ENCODE measurements around the gene SSBP1. TPM values are rescaled to one million over a fixed set of nuclear protein-coding genes. Genes with fewer than 3 reads are reported as not detected.

Gene SSBP1, protein sequence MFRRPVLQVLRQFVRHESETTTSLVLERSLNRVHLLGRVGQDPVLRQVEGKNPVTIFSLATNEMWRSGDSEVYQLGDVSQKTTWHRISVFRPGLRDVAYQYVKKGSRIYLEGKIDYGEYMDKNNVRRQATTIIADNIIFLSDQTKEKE
- 246 and 316 TPM in 2 replicates for total RNA-seq

DNA sequence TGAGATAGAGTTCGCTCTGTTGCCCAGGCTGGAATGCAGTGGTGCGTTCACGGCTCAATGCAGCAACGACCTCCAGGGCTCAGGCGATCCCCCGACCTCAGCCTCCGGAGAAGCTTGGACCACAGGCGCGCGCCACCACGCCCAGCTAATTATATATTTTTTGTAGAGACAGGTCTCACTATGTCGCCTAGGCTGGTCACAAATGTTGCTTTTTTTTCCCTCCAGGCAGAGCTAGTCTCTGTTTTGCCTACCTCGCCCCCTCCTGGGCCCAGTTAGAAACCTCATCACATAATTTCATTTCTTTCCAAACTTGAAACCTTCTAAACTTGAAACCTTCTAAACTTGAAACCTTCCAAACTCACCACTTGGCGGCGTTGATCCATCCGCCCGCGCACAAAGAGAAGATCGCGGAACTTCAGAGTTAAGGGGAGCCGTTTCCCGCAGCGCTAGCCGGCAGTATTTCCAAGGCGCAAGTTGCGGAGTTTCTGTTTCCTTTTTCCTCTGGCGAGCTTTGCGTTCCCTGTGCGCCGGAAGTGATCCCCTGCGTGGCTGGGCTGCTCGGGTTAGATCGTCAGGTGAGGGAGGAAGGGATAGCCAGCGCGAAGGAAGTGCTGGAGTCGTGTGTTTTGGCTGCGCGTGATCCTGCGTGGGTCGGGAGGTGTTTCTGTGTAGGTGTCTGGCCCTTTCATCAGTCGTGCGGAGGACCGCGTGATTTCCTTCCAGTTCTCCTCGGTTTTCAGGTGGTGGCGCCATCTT is at the start of gene SSBP1:
TSS of gene SSBP1 (plus strand) at position 523 of the 756 bp plus-strand sequence. CDS start 809 bp downstream, outside the sequence.

DNA sequence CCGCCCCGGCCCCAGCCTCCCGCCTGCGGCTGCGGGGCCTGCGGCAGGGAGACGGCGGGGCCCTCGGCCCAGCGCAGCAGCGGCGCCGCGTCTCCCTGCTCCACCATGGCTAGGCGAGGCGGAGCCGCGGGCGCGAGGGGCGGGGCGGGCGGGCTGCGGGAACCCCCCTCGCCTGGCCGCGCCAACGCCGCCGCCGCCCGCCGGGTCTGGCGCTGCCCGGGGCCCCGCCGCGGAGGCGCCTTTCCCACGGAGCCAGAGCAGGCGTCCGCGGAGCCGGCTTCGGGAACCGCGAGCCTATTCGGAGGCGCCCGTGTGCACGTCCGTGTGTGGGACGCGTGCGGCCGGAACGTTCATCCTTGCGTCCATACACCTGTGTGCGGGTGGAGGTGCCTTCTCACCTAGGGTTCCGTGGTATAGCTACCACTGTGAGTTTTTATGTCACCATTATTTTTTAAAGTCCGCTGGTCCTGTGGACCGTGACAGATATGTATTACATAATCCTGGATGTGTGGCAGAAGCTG is 36.1 kb upstream of the SSBP1 start, which contains the start of gene DENND11:
TSS of gene DENND11 (minus strand) at position 120 of the 521 bp plus-strand sequence. CDS start at position 107, 13 bp downstream.

DNA sequence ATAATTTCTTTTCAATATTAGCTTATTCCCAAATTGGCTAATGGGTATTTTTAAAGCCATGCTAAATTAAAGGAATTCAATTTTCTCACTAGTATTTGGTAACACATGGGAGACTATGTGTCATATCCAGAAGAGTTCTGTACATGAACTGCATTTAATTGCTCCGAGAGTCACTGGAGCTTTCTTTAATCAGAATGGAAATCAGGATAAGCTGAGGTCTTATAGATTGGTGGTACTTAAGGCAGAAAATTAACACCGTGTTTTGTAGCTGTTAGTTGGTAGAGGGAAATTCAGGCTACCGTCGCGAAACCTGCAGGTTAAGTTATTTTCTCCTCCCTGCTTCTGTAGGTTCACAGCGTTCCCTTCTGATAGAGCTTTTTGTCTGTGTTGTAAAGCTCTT is 29.8 kb upstream of the SSBP1 start, which contains the start of gene WEE2:
TSS of gene WEE2 (plus strand) at position 3 of the 400 bp plus-strand sequence. CDS start 406 bp downstream, outside the sequence.

DNA sequence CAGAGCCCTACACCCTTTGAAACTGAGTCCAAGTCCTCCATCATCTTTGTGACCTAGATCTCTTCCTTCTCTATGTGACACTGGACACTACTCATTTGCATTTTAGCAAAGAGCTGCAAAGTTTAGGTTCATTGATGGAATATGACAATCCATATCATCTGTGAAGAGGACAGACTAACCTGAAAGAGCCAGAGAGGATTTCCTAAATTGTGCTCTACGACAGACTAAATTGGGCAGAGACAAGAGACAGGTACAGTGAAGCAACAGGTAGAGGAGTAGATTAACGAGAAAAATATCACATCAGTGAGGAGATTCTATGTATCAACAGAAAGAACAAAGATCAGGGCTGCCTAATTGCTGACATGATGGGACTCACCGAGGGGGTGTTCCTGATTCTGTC is 25.6 kb downstream of the SSBP1 start, which contains the start of gene TAS2R3:
TSS of gene TAS2R3 (plus strand) at position 301 of the 400 bp plus-strand sequence. CDS start at position 363, 62 bp downstream.

DNA sequence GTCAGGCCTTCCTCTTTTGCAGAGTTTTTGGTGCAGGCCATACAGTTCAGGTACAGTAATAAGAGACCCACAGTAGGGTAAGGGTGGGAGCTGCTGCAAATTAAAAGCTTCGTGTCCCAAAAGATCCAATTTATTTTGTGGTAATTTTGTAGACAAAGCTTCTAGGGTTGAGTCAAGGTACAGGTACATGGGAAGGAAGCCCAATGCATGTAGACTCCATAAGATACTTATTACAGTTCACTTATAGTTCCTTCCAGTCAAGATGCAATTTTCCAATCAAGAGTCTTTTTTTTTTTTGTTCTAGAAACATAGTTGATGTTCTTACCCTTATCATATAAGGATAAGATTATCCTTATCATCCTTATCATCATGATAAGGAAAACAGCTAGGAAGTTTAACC is 38.2 kb downstream of the SSBP1 start, which contains the start of gene TAS2R4:
TSS of gene TAS2R4 (plus strand) at position 301 of the 400 bp plus-strand sequence. CDS start 1,815 bp downstream, outside the sequence.

DNA sequence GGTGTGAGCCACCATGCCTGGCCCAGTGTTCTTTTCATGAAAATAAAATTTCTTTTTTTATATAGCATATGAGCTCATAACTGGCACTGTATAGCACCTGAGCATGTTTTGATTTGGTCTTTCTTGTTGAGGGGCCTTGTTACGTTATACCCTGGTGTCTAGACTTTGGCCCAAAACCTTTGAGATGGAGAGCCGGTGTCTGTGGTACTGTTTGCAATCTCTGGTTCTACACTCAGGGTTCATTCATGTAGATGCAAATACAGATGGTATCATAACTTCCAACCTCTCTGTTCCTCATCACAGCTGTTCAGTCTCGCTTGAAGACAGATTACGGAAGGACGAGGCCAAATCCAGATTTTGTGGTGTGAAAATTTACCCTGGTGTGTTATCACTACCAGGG is 51.8 kb downstream of the SSBP1 start, which contains the start of gene TAS2R5:
TSS of gene TAS2R5 (plus strand) at position 301 of the 400 bp plus-strand sequence. CDS start 145 bp downstream, outside the sequence.

Other genes with a start within 250 kb of the SSBP1 start
- 25.0 and 25.5 TPM in 2 replicates for gene AGK, start 186.9 kb upstream of the SSBP1 start, total RNA-seq
- gene DENND11, start 36.2 kb upstream of the SSBP1 start, total RNA-seq, result 10.9 and 12.7 TPM in 2 replicates
- gene WEE2, start 30.0 kb upstream of the SSBP1 start, total RNA-seq, result not detected in 2 replicates
- not detected in 2 replicates for gene TAS2R3, start 25.7 kb downstream of the SSBP1 start, total RNA-seq
- not detected in 2 replicates for gene TAS2R4, start 38.3 kb downstream of the SSBP1 start, total RNA-seq
- gene TAS2R5, start 51.9 kb downstream of the SSBP1 start, total RNA-seq, result 0.10 TPM in 1 of 2 replicates, not detected in the other
- not detected in 2 replicates for gene PRSS37, start 103.1 kb downstream of the SSBP1 start, total RNA-seq
- gene OR9A4, start 178.0 kb downstream of the SSBP1 start, total RNA-seq, result not detected in 2 replicates
- gene CLEC5A, start 208.6 kb downstream of the SSBP1 start, total RNA-seq, result not detected in 2 replicates
- gene TAS2R38, start 235.4 kb downstream of the SSBP1 start, total RNA-seq, result not detected in 2 replicates